ENCODE data around the gene SCYL3.
A peak's percentile ranks its signal among the peaks of the same experiment; 100 is the strongest.
"Not testable (repeated sequence)": the region's sequence is repeated elsewhere in the genome, so short reads cannot be mapped to it uniquely, and the experiment has no call there.

Gene SCYL3

GRCh38 chr1:169893645-169894423, at the start of gene SCYL3:
Gene SCYL3 (minus strand): TSS chr1:169893896. CDS start chr1:169888840, 5,056 bp downstream.
- peak; percentile 79 for DNase-seq (ENCODE audit: low read depth)

GRCh38 chr1:169941982-169942830, 48.5 kb upstream of the SCYL3 start:
- DNase-seq (ENCODE audit: low read depth): no peak

- DNase-seq (ENCODE audit: low read depth): no peak
These were observed 40.5 kb upstream of the SCYL3 start for GRCh38 chr1:169933984-169934725.

- no peak for DNase-seq (ENCODE audit: low read depth)
These were observed 38.1 kb upstream of the SCYL3 start for GRCh38 chr1:169931795-169932231.

GRCh38 chr1:169929210-169929526, 35.5 kb upstream of the SCYL3 start:
- no peak for DNase-seq (ENCODE audit: low read depth)

- DNase-seq (ENCODE audit: low read depth): no peak
These were observed 34.9 kb upstream of the SCYL3 start for GRCh38 chr1:169928438-169929209.

- no peak for DNase-seq (ENCODE audit: low read depth)
These were observed 32.1 kb upstream of the SCYL3 start for GRCh38 chr1:169925505-169926482.

GRCh38 chr1:169924829-169925228, 31.1 kb upstream of the SCYL3 start:
- DNase-seq (ENCODE audit: low read depth): no peak

GRCh38 chr1:169924063-169924462, 30.4 kb upstream of the SCYL3 start:
- DNase-seq (ENCODE audit: low read depth): no peak

- no peak for DNase-seq (ENCODE audit: low read depth)
These were observed 27.4 kb upstream of the SCYL3 start for GRCh38 chr1:169921080-169921479.

GRCh38 chr1:169918927-169919326, 25.2 kb upstream of the SCYL3 start:
- DNase-seq (ENCODE audit: low read depth): no peak

- not testable (repeated sequence) for DNase-seq (ENCODE audit: low read depth)
These were observed 24.5 kb upstream of the SCYL3 start for GRCh38 chr1:169918220-169918619.

- no peak for DNase-seq (ENCODE audit: low read depth)
These were observed 21.5 kb upstream of the SCYL3 start for GRCh38 chr1:169915150-169915549.

- no peak for DNase-seq (ENCODE audit: low read depth)
These were observed 20.8 kb upstream of the SCYL3 start for GRCh38 chr1:169914531-169914930.

GRCh38 chr1:169909499-169909898, 15.8 kb upstream of the SCYL3 start:
- DNase-seq (ENCODE audit: low read depth): no peak

GRCh38 chr1:169906938-169907337, 13.2 kb upstream of the SCYL3 start:
- DNase-seq (ENCODE audit: low read depth): no peak

GRCh38 chr1:169904834-169905233, 11.1 kb upstream of the SCYL3 start:
- DNase-seq (ENCODE audit: low read depth): no peak

- no peak for DNase-seq (ENCODE audit: low read depth)
These were observed 9.1 kb upstream of the SCYL3 start for GRCh38 chr1:169902751-169903150.

GRCh38 chr1:169901115-169901514, 7.4 kb upstream of the SCYL3 start:
- DNase-seq (ENCODE audit: low read depth): no peak

GRCh38 chr1:169900571-169900970, 6.9 kb upstream of the SCYL3 start:
- DNase-seq (ENCODE audit: low read depth): no peak

All from stimulated activated CD8-positive, alpha-beta memory T cell treated with anti-CD3 and anti-CD28 coated beads, Interleukin-12 subunit alpha, Interleukin-12 subunit beta, amount 100 ng/mL, for 4 hours (primary cell).